Kidney (tissue), 14 donors: ENCODE measurements around the gene VDR. TPM values are rescaled to one million over a fixed set of nuclear protein-coding genes. Genes with fewer than 3 reads are reported as not detected.

Source experiments
- DNase-seq, 5 donors: peaks; one replicate each; pipeline ENCODE4 v3.0.0-alpha.2; 2013 to 2020
- FAIRE-seq: peaks from 2 replicates; lab custom pipeline; 2012; peaks lifted over from hg19 to GRCh38; lab: Jason Lieb, UNC
- H3K27ac ChIP-seq, 2 donors: one replicate each; pipeline ENCODE4 v1.7.0; 2013; ENCODE audit warnings: low read depth in 2 of 2, low read length in 2 of 2, inconsistent platforms in 1 of 2
- H3K27me3 ChIP-seq: one replicate; pipeline ENCODE4 v1.7.1; 2013; ENCODE audit warnings: low read length, inconsistent platforms; ENCODE audit not compliant: control insufficient read depth, insufficient read depth
- H3K36me3 ChIP-seq, 3 donors: one replicate each; pipeline versions ENCODE4 v1.7.0 to v1.7.1; 2013; ENCODE audit warnings: low read length in 3 of 3, control low read depth in 1 of 3, inconsistent platforms in 1 of 3; ENCODE audit not compliant: insufficient read depth in 3 of 3, control insufficient read depth in 2 of 3
- H3K4me1 ChIP-seq, 3 donors: one replicate each; pipeline versions ENCODE4 v1.7.0 to v1.7.1; 2013; ENCODE audit warnings: low read length in 3 of 3, inconsistent platforms in 1 of 3, low read depth in 1 of 3; ENCODE audit not compliant: control insufficient read depth in 2 of 3, insufficient read depth in 2 of 3
- H3K4me3 ChIP-seq, 3 donors: one replicate each; pipeline versions ENCODE4 v1.7.0 to v1.8.1; 2013; ENCODE audit warnings: low read length in 3 of 3, control low read depth in 1 of 3, inconsistent platforms in 1 of 3
- H3K9ac ChIP-seq, 3 donors: one replicate each; pipeline versions ENCODE4 v1.7.0 to v1.7.1; 2013; ENCODE audit warnings: low read length in 3 of 3, control low read depth in 1 of 3, inconsistent platforms in 1 of 3
- H3K9me3 ChIP-seq, 3 donors: one replicate each; pipeline versions ENCODE4 v1.7.0 to v1.7.1; 2013; ENCODE audit warnings: low read length in 3 of 3, control low read depth in 1 of 3, inconsistent platforms in 1 of 3; ENCODE audit not compliant: control insufficient read depth in 2 of 3, insufficient read depth in 1 of 3
- intact Hi-C: fragments of 100-400 bp; cut with DNase I; formaldehyde crosslinking; loops from one replicate; pipeline ENCODE4 v1.11.1; 2022
- polyA plus RNA-seq: library from polyadenylated mRNA; stranded (reverse); fragments of 350-450 nt; fragmentation: Illumina TruSeq; extraction: RNeasy Lipid Tissue Mini Kit (QIAGEN cat#74804); gene quantifications from one replicate; pipeline ENCODE4 v1.2.3, GENCODE V29; 2014; ENCODE audit warnings: low read depth, low replicate concordance; ENCODE audit not compliant: insufficient read depth
- total RNA-seq: library from RNA; stranded (reverse); fragmentation: NEBNext Ultra II Directional; extraction: Animal tissue kit (Norgen Biotek cat#: 25700); gene quantifications from one replicate; pipeline ENCODE4 v1.2.1, GENCODE V29; 2021
- TF ChIP-seq, protein P1 (sequence below): IDR thresholded peaks from 3 replicates; pipeline ENCODE4 v1.5.1; 2012; ENCODE audit warnings: mild to moderate bottlenecking, moderate library complexity, borderline replicate concordance; ENCODE audit not compliant: insufficient read depth; ENCODE audit errors: extremely low read depth
- donor health status: control.
- donor health status: control.
- donor health status: control.
- donor health status: control.
- donor health status: control.
- donor health status: DM: yes; HTN: yes; CAD: no.
- donor health status: Normal renal cell carcinoma (clear cell type).

The VDR gene
- total and polyA plus RNA-seq, 2 donors from 2014 or later = 14.8 to 19.1 TPM

DNA sequence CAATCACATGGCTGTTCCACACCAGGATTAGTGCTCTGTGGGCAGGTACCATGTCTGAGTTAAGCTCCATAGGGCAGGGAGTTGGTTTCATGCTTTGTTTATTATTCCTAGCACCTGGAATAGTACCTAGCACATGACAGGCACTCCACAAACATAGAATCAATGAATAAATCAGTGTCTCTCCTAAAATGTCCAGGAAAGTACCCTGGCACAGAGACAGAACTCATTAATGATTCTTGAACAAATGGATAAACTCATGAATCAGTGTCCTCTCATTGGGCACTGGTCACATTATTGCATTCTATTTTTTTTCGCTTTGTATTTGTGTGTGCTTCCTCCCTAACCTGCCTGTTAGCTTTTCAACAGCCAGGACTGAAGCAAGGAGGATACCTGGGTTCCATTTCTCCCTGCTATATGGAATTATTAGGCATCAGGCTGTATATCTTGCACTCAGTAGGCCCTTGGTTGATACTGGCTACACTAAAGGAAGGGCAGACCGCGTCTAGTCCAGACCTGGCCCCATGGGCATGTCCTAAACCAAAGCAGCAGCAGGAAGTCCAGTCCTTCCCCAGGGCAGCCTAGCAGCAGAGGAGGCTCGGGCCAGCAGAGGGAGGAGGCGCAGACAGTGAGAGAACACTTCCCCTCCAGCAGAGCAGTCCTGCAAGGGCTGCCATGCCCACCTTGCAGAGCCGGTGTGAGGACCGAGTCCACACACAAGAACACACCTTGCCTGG, 103.5 kb downstream of the VDR start:
- no peaks in the 10 kb centered on the region for H3K9me3 ChIP-seq
- DNase-seq (peak in 1 of 5 donors; percentile 80), FAIRE-seq (no peak)
- H3K4me1 ChIP-seq = peaks cover 0 to 57% (median 25%) of the 10 kb centered on the region in 3 donors
- H3K9ac ChIP-seq = peak overlapping the region in 2 of 3 donors; percentile 33 to 49
- no peaks in the 10 kb centered on the region for H3K27me3 ChIP-seq
- no peak overlapping the region for H3K4me3 ChIP-seq
- intact Hi-C loops = no loop called here
- H3K36me3 ChIP-seq = no peaks in the 10 kb centered on the region
- TF ChIP-seq, protein P1, sequence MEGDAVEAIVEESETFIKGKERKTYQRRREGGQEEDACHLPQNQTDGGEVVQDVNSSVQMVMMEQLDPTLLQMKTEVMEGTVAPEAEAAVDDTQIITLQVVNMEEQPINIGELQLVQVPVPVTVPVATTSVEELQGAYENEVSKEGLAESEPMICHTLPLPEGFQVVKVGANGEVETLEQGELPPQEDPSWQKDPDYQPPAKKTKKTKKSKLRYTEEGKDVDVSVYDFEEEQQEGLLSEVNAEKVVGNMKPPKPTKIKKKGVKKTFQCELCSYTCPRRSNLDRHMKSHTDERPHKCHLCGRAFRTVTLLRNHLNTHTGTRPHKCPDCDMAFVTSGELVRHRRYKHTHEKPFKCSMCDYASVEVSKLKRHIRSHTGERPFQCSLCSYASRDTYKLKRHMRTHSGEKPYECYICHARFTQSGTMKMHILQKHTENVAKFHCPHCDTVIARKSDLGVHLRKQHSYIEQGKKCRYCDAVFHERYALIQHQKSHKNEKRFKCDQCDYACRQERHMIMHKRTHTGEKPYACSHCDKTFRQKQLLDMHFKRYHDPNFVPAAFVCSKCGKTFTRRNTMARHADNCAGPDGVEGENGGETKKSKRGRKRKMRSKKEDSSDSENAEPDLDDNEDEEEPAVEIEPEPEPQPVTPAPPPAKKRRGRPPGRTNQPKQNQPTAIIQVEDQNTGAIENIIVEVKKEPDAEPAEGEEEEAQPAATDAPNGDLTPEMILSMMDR = peak; percentile 29
- H3K27ac ChIP-seq = peak overlapping the region; percentile 45 to 56

DNA sequence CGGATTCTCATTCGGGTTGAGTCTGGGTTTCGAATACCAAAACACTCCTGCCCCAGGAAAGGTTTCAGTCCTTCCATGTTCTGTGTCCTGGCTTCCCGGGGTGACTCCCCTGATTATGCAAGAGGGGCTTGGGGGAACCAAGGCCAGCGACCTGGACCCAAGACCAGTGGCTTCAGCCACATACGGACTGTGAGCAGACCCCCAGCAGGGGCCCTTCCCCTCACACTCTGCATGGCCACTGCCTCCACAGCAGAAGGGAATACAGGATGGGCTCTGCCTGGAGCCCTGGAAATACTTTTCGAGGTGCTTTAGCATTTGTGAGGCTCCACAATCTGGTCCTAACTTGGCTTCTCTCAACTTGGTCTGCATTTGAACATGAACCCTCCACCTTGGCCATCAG, 104.2 kb downstream of the VDR start:
- intact Hi-C loops = no loop called here
- no peak for FAIRE-seq
- DNase-seq = no peak
- Histone ChIP-seq H3K9me3 (no peaks in the 10 kb centered on the region), H3K9ac (no peak overlapping the region), H3K4me1 (peaks cover 0 to 57% (median 20%) of the 10 kb centered on the region in 3 donors), H3K4me3 (no peak overlapping the region), H3K27ac (peak overlapping the region in 1 of 2 donors; percentile 24), H3K36me3 (peaks cover 0 to under 1% (median 0%) of the 10 kb centered on the region in 3 donors), H3K27me3 (no peaks in the 10 kb centered on the region)
- TF ChIP-seq, protein P1 = no peak

DNA sequence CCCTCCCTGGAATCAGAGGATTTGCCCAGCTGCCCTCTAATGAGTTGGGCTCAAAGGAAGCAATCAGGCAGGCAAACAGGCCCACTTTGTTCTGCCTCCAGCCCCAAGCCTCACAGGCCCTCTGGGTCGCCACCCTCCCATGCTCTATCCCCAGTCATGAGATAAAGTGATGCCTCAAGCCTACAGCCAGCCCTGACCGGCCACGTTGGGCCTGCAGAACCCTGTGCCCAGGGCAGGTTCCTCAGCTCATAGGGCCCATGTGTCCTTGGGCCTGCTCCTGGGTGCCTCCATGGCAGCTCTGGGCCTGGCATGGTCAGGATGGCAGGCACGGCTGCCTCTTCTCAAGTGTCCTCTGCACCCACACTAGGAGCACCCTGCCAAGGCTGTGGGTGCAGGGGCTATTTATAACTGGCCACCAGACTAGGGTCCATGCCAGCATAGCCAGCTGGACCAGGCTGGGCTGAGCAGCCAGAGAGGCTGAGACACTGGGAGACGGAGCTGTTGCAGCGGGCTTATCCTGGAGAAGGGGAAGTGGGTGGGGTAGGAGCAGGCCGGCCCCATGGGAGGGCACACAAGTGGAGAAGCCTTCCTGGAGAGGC, 105.3 kb downstream of the VDR start:
- peaks cover 0 to 53% (median 15%) of the 10 kb centered on the region in 3 donors for H3K4me1 ChIP-seq
- intact Hi-C loops = no loop called here
- H3K36me3 ChIP-seq = peaks cover under 1 to 10% (median 5%) of the 10 kb centered on the region in 3 donors
- H3K4me3 ChIP-seq = no peak overlapping the region
- no peaks in the 10 kb centered on the region for H3K9me3 ChIP-seq
- no peaks in the 10 kb centered on the region for H3K27me3 ChIP-seq
- H3K9ac ChIP-seq = no peak overlapping the region
- TF ChIP-seq, protein P1 = no peak
- no peak overlapping the region for H3K27ac ChIP-seq
- no peak for FAIRE-seq
- peak in 1 of 5 donors; percentile 73 for DNase-seq
